ENCODE measurements around the gene ABCA1. TPM values are rescaled to one million over a fixed set of nuclear protein-coding genes. Genes with fewer than 3 reads are reported as not detected.
A peak's percentile ranks its signal among the peaks of the same experiment; 100 is the strongest.
"Not testable (repeated sequence)": the region's sequence is repeated elsewhere in the genome, so short reads cannot be mapped to it uniquely, and the experiment has no call there.

Gene ABCA1
- total and polyA plus RNA-seq, 5 donors from 2014 or later, result 0.14 to 4.3 (median 0.41) TPM

DNA sequence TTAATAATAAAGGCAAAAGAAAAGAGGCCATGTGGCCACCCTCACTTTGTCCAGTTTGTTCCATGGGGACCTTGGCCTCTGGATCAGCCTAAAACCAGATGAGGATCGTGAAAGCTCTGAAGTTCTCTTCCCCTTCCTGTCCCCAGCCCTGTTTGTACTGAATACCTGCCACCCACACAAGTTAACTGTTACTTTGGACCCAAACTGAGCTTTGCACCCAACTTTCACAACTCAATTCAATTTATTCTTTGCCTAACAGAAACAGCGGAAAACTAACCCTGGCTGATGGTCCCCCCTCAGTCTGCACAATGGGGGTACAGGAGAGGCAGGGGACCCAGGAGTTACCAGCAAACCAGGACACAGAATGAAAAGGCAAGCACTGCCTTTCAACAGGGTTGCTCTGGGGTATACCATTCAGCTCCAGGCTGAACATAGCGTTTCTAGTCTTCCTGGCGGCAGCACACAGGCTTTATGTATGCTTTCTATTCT, 28.2 kb downstream of the ABCA1 start:
- no peak for ATAC-seq (ENCODE audit: low read depth in 2 of 2)
- H3K27ac Mint-ChIP-seq, result no peak overlapping the region
- H3K4me3 ChIP-seq (ENCODE audit: low read depth, low read length), result no peak overlapping the region
- H3K36me3 Mint-ChIP-seq, result no peaks in the 10 kb centered on the region
- no peak for DNase-seq
- H3K27me3 Mint-ChIP-seq, result no peaks in the 10 kb centered on the region
- H3K4me3 Mint-ChIP-seq, result no peak overlapping the region
- peaks cover 0 to 8% (median 2%) of the 10 kb centered on the region in 4 donors for H3K4me1 Mint-ChIP-seq
- no peaks in the 10 kb centered on the region for H3K9me3 ChIP-seq (ENCODE audit: control insufficient read depth in 2 of 2, low read length in 2 of 2)
- no peaks in the 10 kb centered on the region for H3K36me3 ChIP-seq (ENCODE audit: control insufficient read depth, insufficient read depth, low read length)
- H3K27me3 ChIP-seq (ENCODE audit: control insufficient read depth, insufficient read depth, low read length), result no peaks in the 10 kb centered on the region
- H3K27ac ChIP-seq (ENCODE audit: insufficient read depth, low read length, poor library complexity, severe bottlenecking), result no peak overlapping the region
- H3K4me1 ChIP-seq (ENCODE audit: control insufficient read depth, insufficient read depth, low read length, poor library complexity, severe bottlenecking), result no peaks in the 10 kb centered on the region
- H3K9me3 Mint-ChIP-seq, result no peaks in the 10 kb centered on the region

DNA sequence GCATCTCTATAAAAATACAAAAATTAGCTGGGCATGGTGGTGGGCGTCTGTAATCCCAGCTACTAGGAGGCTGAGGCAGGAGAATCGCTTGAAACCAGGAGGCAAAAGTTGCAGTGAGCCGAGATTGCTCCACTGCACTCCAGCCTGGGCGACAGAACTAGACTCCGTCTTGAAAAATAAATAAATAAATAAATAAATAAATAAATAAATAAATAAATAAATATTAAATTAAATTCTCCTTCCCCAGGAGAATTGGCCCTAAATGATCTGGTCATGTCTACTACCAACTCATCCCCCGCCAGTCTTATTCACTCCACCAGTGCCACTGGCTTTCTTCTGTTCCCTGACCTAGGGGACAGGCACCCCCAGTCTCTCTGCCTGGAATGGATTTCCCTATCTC, 29.6 kb downstream of the ABCA1 start:
- not testable (repeated sequence) for H3K4me3 Mint-ChIP-seq; H3K27ac Mint-ChIP-seq; H3K36me3 ChIP-seq (ENCODE audit: control insufficient read depth, insufficient read depth, low read length); H3K27ac ChIP-seq (ENCODE audit: insufficient read depth, low read length, poor library complexity, severe bottlenecking); H3K36me3 Mint-ChIP-seq; ATAC-seq (ENCODE audit: low read depth in 2 of 2); H3K27me3 Mint-ChIP-seq; H3K4me1 ChIP-seq (ENCODE audit: control insufficient read depth, insufficient read depth, low read length, poor library complexity, severe bottlenecking); H3K9me3 ChIP-seq (ENCODE audit: control insufficient read depth in 2 of 2, low read length in 2 of 2); H3K4me3 ChIP-seq (ENCODE audit: low read depth, low read length); H3K9me3 Mint-ChIP-seq; H3K27me3 ChIP-seq (ENCODE audit: control insufficient read depth, insufficient read depth, low read length); DNase-seq
- H3K4me1 Mint-ChIP-seq, result peaks cover 0 to 11% (median 2%) of the 10 kb centered on the region in 4 donors

- no peak for ATAC-seq (ENCODE audit: low read depth in 2 of 2)
- Mint-ChIP-seq H3K36me3 (no peaks in the 10 kb centered on the region), H3K9me3 (no peaks in the 10 kb centered on the region), H3K27me3 (peaks cover 4% of the 10 kb centered on the region), H3K27ac (no peak overlapping the region), H3K4me1 (peaks cover 0 to 11% (median 2%) of the 10 kb centered on the region in 4 donors), H3K4me3 (no peak overlapping the region)
- no peaks in the 10 kb centered on the region for H3K27me3 ChIP-seq (ENCODE audit: control insufficient read depth, insufficient read depth, low read length)
- no peak overlapping the region for H3K27ac ChIP-seq (ENCODE audit: insufficient read depth, low read length, poor library complexity, severe bottlenecking)
- no peak overlapping the region for H3K4me3 ChIP-seq (ENCODE audit: low read depth, low read length)
- no peaks in the 10 kb centered on the region for H3K4me1 ChIP-seq (ENCODE audit: control insufficient read depth, insufficient read depth, low read length, poor library complexity, severe bottlenecking)
- no peaks in the 10 kb centered on the region for H3K9me3 ChIP-seq (ENCODE audit: control insufficient read depth in 2 of 2, low read length in 2 of 2)
- no peaks in the 10 kb centered on the region for H3K36me3 ChIP-seq (ENCODE audit: control insufficient read depth, insufficient read depth, low read length)
- no peak for DNase-seq
Measured at GRCh38 chr9:104896131-104896530, 31.8 kb downstream of the ABCA1 start.

- Mint-ChIP-seq H3K9me3 (no peaks in the 10 kb centered on the region), H3K4me1 (peaks cover 0 to 11% (median 2%) of the 10 kb centered on the region in 4 donors), H3K27me3 (peaks cover 4% of the 10 kb centered on the region), H3K36me3 (no peaks in the 10 kb centered on the region), H3K27ac (no peak overlapping the region), H3K4me3 (no peak overlapping the region)
- Histone ChIP-seq H3K36me3 (ENCODE audit: control insufficient read depth, insufficient read depth, low read length) (no peaks in the 10 kb centered on the region), H3K4me3 (ENCODE audit: low read depth, low read length) (no peak overlapping the region), H3K4me1 (ENCODE audit: control insufficient read depth, insufficient read depth, low read length, poor library complexity, severe bottlenecking) (no peaks in the 10 kb centered on the region), H3K27ac (ENCODE audit: insufficient read depth, low read length, poor library complexity, severe bottlenecking) (no peak overlapping the region), H3K27me3 (ENCODE audit: control insufficient read depth, insufficient read depth, low read length) (no peaks in the 10 kb centered on the region), H3K9me3 (ENCODE audit: control insufficient read depth in 2 of 2, low read length in 2 of 2) (no peaks in the 10 kb centered on the region)
- ATAC-seq (ENCODE audit: low read depth in 2 of 2), result no peak
- DNase-seq, result no peak
Measured at GRCh38 chr9:104895572-104895971, 32.4 kb downstream of the ABCA1 start.

DNA sequence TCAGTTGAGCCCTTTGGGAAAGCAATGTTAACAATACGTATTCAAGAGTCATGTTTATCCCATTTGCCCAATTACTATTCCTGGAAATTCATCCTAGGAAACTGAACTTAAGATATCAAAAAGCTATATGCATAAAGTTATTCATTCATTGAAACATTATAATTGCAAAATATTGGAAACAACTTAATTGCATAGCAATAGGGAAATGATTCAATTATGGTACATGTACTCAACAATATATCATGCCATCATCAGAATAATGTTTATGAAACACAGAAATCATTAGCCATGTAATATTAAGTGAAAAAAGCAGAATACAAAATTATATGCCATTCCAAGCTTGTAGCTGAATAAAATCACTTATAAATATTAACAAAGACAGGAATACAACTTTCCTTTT, 35.3 kb downstream of the ABCA1 start:
- H3K9me3 Mint-ChIP-seq, result no peaks in the 10 kb centered on the region
- no peak for DNase-seq

DNA sequence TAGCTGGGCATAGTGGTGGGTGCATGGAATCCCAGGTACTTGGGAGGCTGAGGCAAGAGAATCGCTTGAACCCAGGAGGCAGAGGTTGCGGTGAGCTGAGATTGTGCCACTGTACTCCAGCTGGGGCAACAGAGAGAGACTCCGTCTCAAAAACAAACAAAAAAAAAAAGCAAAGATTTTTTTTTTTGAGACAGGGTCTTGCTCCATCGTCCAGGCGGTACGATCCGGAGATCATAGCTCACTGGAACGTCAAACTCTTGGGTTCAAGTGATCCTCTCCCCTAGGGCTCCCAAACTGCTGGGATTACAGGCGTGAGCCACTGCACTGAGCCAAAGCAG, 37.6 kb downstream of the ABCA1 start:
- ATAC-seq (ENCODE audit: low read depth in 2 of 2) (no peak), DNase-seq (no peak)
- H3K27ac ChIP-seq (ENCODE audit: insufficient read depth, low read length, poor library complexity, severe bottlenecking), result no peak overlapping the region
- Mint-ChIP-seq H3K4me1 (peaks cover 0 to 7% (median 0%) of the 10 kb centered on the region in 4 donors), H3K36me3 (peaks cover 2% of the 10 kb centered on the region), H3K4me3 (no peak overlapping the region), H3K9me3 (no peaks in the 10 kb centered on the region), H3K27ac (no peak overlapping the region), H3K27me3 (peaks cover 4% of the 10 kb centered on the region)
- H3K27me3 ChIP-seq (ENCODE audit: control insufficient read depth, insufficient read depth, low read length), result no peaks in the 10 kb centered on the region
- no peak overlapping the region for H3K4me3 ChIP-seq (ENCODE audit: low read depth, low read length)
- no peaks in the 10 kb centered on the region for H3K9me3 ChIP-seq (ENCODE audit: control insufficient read depth in 2 of 2, low read length in 2 of 2)
- no peaks in the 10 kb centered on the region for H3K36me3 ChIP-seq (ENCODE audit: control insufficient read depth, insufficient read depth, low read length)
- H3K4me1 ChIP-seq (ENCODE audit: control insufficient read depth, insufficient read depth, low read length, poor library complexity, severe bottlenecking), result no peaks in the 10 kb centered on the region

More for the DNA sequence above, 35.3 kb downstream of the ABCA1 start:
- H3K4me1 Mint-ChIP-seq, result peaks cover 0 to 11% (median 0%) of the 10 kb centered on the region in 4 donors
- Histone ChIP-seq H3K4me3 (ENCODE audit: low read depth, low read length) (no peak overlapping the region), H3K27ac (ENCODE audit: insufficient read depth, low read length, poor library complexity, severe bottlenecking) (no peak overlapping the region), H3K4me1 (ENCODE audit: control insufficient read depth, insufficient read depth, low read length, poor library complexity, severe bottlenecking) (no peaks in the 10 kb centered on the region), H3K36me3 (ENCODE audit: control insufficient read depth, insufficient read depth, low read length) (no peaks in the 10 kb centered on the region), H3K9me3 (ENCODE audit: control insufficient read depth in 2 of 2, low read length in 2 of 2) (no peaks in the 10 kb centered on the region), H3K27me3 (ENCODE audit: control insufficient read depth, insufficient read depth, low read length) (no peaks in the 10 kb centered on the region)
- no peaks in the 10 kb centered on the region for H3K36me3 Mint-ChIP-seq
- H3K4me3 Mint-ChIP-seq, result no peak overlapping the region
- no peak for ATAC-seq (ENCODE audit: low read depth in 2 of 2)
- H3K27me3 Mint-ChIP-seq, result peaks cover 4% of the 10 kb centered on the region
- H3K27ac Mint-ChIP-seq, result no peak overlapping the region

GRCh38 chr9:104885818-104886709, 41.9 kb downstream of the ABCA1 start:
- H3K27me3 ChIP-seq (ENCODE audit: control insufficient read depth, insufficient read depth, low read length), result no peaks in the 10 kb centered on the region
- H3K4me3 ChIP-seq (ENCODE audit: low read depth, low read length), result no peak overlapping the region
- no peak overlapping the region for H3K27ac ChIP-seq (ENCODE audit: insufficient read depth, low read length, poor library complexity, severe bottlenecking)
- Mint-ChIP-seq H3K9me3 (no peaks in the 10 kb centered on the region), H3K4me3 (no peak overlapping the region), H3K27ac (peak overlapping the region in 1 of 3 donors; percentile 41), H3K36me3 (peaks cover 3% of the 10 kb centered on the region), H3K4me1 (no peaks in the 10 kb centered on the region), H3K27me3 (no peaks in the 10 kb centered on the region)
- DNase-seq (no peak), ATAC-seq (ENCODE audit: low read depth in 2 of 2) (no peak)
- no peaks in the 10 kb centered on the region for H3K9me3 ChIP-seq (ENCODE audit: control insufficient read depth in 2 of 2, low read length in 2 of 2)
- no peaks in the 10 kb centered on the region for H3K36me3 ChIP-seq (ENCODE audit: control insufficient read depth, insufficient read depth, low read length)
- H3K4me1 ChIP-seq (ENCODE audit: control insufficient read depth, insufficient read depth, low read length, poor library complexity, severe bottlenecking), result no peaks in the 10 kb centered on the region

GRCh38 chr9:104883169-104883568, 44.8 kb downstream of the ABCA1 start:
- peaks cover 0 to 1% (median 0%) of the 10 kb centered on the region in 4 donors for H3K4me1 Mint-ChIP-seq
- no peaks in the 10 kb centered on the region for H3K4me1 ChIP-seq (ENCODE audit: control insufficient read depth, insufficient read depth, low read length, poor library complexity, severe bottlenecking)
- no peaks in the 10 kb centered on the region for H3K27me3 ChIP-seq (ENCODE audit: control insufficient read depth, insufficient read depth, low read length)
- ATAC-seq (ENCODE audit: low read depth in 2 of 2), result no peak
- H3K9me3 Mint-ChIP-seq, result no peaks in the 10 kb centered on the region
- no peak overlapping the region for H3K27ac Mint-ChIP-seq
- H3K27me3 Mint-ChIP-seq, result no peaks in the 10 kb centered on the region
- H3K27ac ChIP-seq (ENCODE audit: insufficient read depth, low read length, poor library complexity, severe bottlenecking), result no peak overlapping the region
- H3K36me3 Mint-ChIP-seq, result peaks cover 3% of the 10 kb centered on the region
- no peak overlapping the region for H3K4me3 Mint-ChIP-seq
- no peaks in the 10 kb centered on the region for H3K9me3 ChIP-seq (ENCODE audit: control insufficient read depth in 2 of 2, low read length in 2 of 2)
- H3K36me3 ChIP-seq (ENCODE audit: control insufficient read depth, insufficient read depth, low read length), result no peaks in the 10 kb centered on the region
- no peak overlapping the region for H3K4me3 ChIP-seq (ENCODE audit: low read depth, low read length)
- no peak for DNase-seq

All from CD4-positive, CD25-positive, alpha-beta regulatory T cell (primary cell).